ENCODE results near the gene SPTLC3.

DNA sequence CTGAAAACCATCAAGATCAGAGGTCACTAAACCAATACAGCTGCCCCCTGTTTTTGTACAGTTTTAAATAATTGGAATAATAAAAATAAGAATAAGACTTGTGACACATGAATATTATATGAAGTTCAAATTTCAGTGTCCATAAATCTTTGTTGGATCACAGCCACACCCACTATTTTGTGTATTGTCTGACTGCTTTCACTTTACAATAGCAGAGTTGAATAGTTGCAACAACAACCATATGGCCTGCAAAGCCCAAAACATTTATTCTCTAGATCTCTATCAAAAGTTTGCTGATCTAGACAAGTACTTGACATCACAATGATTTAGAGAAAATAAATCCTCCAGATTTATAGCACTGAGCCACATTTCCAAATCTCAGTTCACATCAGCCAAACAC, 73.6 kb downstream of the SPTLC3 start:
- TF ChIP-seq, protein P1, sequence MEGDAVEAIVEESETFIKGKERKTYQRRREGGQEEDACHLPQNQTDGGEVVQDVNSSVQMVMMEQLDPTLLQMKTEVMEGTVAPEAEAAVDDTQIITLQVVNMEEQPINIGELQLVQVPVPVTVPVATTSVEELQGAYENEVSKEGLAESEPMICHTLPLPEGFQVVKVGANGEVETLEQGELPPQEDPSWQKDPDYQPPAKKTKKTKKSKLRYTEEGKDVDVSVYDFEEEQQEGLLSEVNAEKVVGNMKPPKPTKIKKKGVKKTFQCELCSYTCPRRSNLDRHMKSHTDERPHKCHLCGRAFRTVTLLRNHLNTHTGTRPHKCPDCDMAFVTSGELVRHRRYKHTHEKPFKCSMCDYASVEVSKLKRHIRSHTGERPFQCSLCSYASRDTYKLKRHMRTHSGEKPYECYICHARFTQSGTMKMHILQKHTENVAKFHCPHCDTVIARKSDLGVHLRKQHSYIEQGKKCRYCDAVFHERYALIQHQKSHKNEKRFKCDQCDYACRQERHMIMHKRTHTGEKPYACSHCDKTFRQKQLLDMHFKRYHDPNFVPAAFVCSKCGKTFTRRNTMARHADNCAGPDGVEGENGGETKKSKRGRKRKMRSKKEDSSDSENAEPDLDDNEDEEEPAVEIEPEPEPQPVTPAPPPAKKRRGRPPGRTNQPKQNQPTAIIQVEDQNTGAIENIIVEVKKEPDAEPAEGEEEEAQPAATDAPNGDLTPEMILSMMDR (IDR thresholded peaks at IDR 0.05): no peak
- TF ChIP-seq EP300 (IDR thresholded peaks at IDR 0.05): no peak

Data from tibial nerve (tissue), 4 donors.